Neuronal stem cell (in vitro differentiated cells): ENCODE data around the gene PLA2G4B.

Experiments used
- DNase-seq: peaks from one replicate; pipeline ENCODE4 v3.0.0-alpha.2; 2013; ENCODE audit warnings: low spot score
- H2AFZ ChIP-seq: one replicate; pipeline ENCODE4 v1.6.1; 2013; ENCODE audit warnings: mild to moderate bottlenecking, low read length, inconsistent platforms
- H2AK5ac ChIP-seq: 2 replicates; pipeline ENCODE4 v1.6.1; 2013; ENCODE audit warnings: low read depth, mild to moderate bottlenecking, inconsistent platforms, low read length, moderate library complexity, mixed read lengths
- H2BK120ac ChIP-seq: 2 replicates; pipeline ENCODE4 v1.6.1; 2013; ENCODE audit warnings: low read depth, mild to moderate bottlenecking, inconsistent platforms, low read length, moderate library complexity, mixed read lengths
- H2BK12ac ChIP-seq: one replicate; pipeline ENCODE4 v1.6.1; 2013; ENCODE audit warnings: low read length, inconsistent platforms
- H2BK15ac ChIP-seq: 2 replicates; pipeline ENCODE4 v1.6.1; 2013; ENCODE audit warnings: mild to moderate bottlenecking, low read length, inconsistent platforms, mixed read lengths
- H2BK5ac ChIP-seq: one replicate; pipeline ENCODE4 v1.6.1; 2013; ENCODE audit warnings: inconsistent platforms, mild to moderate bottlenecking, low read length, moderate library complexity
- H3K14ac ChIP-seq: one replicate; pipeline ENCODE4 v1.6.1; 2013; ENCODE audit warnings: low read length, inconsistent platforms
- H3K18ac ChIP-seq: 2 replicates; pipeline ENCODE4 v1.6.1; 2013; ENCODE audit warnings: low read length, inconsistent platforms
- H3K23ac ChIP-seq: 2 replicates; pipeline ENCODE4 v1.6.1; 2013; ENCODE audit warnings: low read depth, mild to moderate bottlenecking, mixed read lengths, low read length, inconsistent platforms; ENCODE audit not compliant: poor library complexity
- H3K27ac ChIP-seq: replicated peaks from 3 replicates; pipeline ENCODE4 v1.5.1; 2013; ENCODE audit warnings: low read length, inconsistent platforms
- H3K27me3 ChIP-seq, 3 experiments: 2 replicates each; pipeline ENCODE4 v1.6.1; 2013; ENCODE audit warnings: low read length in 3 of 3, mild to moderate bottlenecking in 2 of 3, inconsistent platforms in 1 of 3, low read depth in 1 of 3, mixed read lengths in 1 of 3, moderate library complexity in 1 of 3; ENCODE audit not compliant: control insufficient read depth in 3 of 3, insufficient read depth in 3 of 3
- H3K36me3 ChIP-seq, 2 donors: replicated peaks in 1 of 2; 2 replicates each; pipeline ENCODE4 v1.6.1; 2013; ENCODE audit warnings: low read length in 2 of 2; ENCODE audit not compliant: control insufficient read depth in 2 of 2, insufficient read depth in 2 of 2
- H3K4ac ChIP-seq: 2 replicates; pipeline ENCODE4 v1.6.1; 2013; ENCODE audit warnings: inconsistent platforms, mild to moderate bottlenecking, low read length, moderate library complexity
- H3K4me1 ChIP-seq, 2 donors: 1 replicate in 1 of 2; 2 replicates in 1 of 2; pipeline ENCODE4 v1.6.1; 2013; ENCODE audit warnings: low read length in 2 of 2, low read depth in 1 of 2; ENCODE audit not compliant: control insufficient read depth in 2 of 2, insufficient read depth in 1 of 2
- H3K4me2 ChIP-seq: one replicate; pipeline ENCODE4 v1.6.1; 2013; ENCODE audit warnings: mild to moderate bottlenecking, low read length, inconsistent platforms; ENCODE audit not compliant: insufficient read depth, poor library complexity, severe bottlenecking
- H3K4me3 ChIP-seq, 2 donors: 2 replicates each; pipeline ENCODE4 v1.5.1; 2013; ENCODE audit warnings: low read length in 2 of 2, mild to moderate bottlenecking in 2 of 2, inconsistent platforms in 1 of 2, moderate library complexity in 1 of 2
- H3K79me1 ChIP-seq: one replicate; pipeline ENCODE4 v1.6.1; 2013; ENCODE audit warnings: low read depth, mild to moderate bottlenecking, inconsistent platforms, low read length, moderate library complexity
- H3K9ac ChIP-seq: one replicate; pipeline ENCODE4 v1.6.1; 2013; ENCODE audit warnings: mild to moderate bottlenecking, low read depth, low read length, inconsistent platforms; ENCODE audit not compliant: poor library complexity
- H3K9me3 ChIP-seq, 2 donors: replicated peaks in 1 of 2; 2 replicates each; pipeline versions ENCODE3 to v1.6.1; 2013; ENCODE audit warnings: low read length in 2 of 2, mild to moderate bottlenecking in 2 of 2, inconsistent platforms in 1 of 2, low read depth in 1 of 2, mixed read lengths in 1 of 2, moderate library complexity in 1 of 2; ENCODE audit not compliant: control insufficient read depth in 2 of 2, insufficient read depth in 1 of 2
- H4K8ac ChIP-seq: one replicate; pipeline ENCODE4 v1.6.1; 2013; ENCODE audit warnings: low read depth, mild to moderate bottlenecking, inconsistent platforms, low read length, moderate library complexity
- H4K91ac ChIP-seq: one replicate; pipeline ENCODE4 v1.6.1; 2013; ENCODE audit warnings: low read length, low read depth, mild to moderate bottlenecking, inconsistent platforms; ENCODE audit not compliant: poor library complexity
- WGBS, 2 donors: extraction: QIAGEN DNeasy Blood & Tissue Kit; methylation state at CpG; one replicate each; pipeline ENCODE4 v1.1.7; 2013; ENCODE audit warnings: missing lambda C conversion rate in 2 of 2, mixed read lengths in 1 of 2; ENCODE audit not compliant: insufficient read length in 2 of 2, insufficient replicate concordance in 1 of 2; ENCODE audit errors: extremely low coverage in 2 of 2; 5-methylcytosine and 5-hydroxymethylcytosine counted together

The PLA2G4B gene

GRCh38 chr15:41869770-41870688 is 31.4 kb downstream of the PLA2G4B start:
- Histone ChIP-seq H3K36me3 (no peaks in the 10 kb centered on the region), H2AK5ac (peak overlapping the region; percentile 91), H2BK12ac (peak overlapping the region; percentile 82), H3K4ac (peak overlapping the region; percentile 86), H3K9me3 (no peaks in the 10 kb centered on the region), H2AFZ (no peak overlapping the region), H3K4me1 (peaks cover 14 to 22% of the 10 kb centered on the region in 2 donors), H3K4me3 (no peak overlapping the region), H2BK15ac (peak overlapping the region; percentile 81), H3K9ac (peak overlapping the region; percentile 65), H4K91ac (peak overlapping the region; percentile 75), H4K8ac (peak overlapping the region; percentile 23), H2BK120ac (no peak overlapping the region), H3K27ac (no peak overlapping the region), H2BK5ac (peak overlapping the region; percentile 71), H3K14ac (peak overlapping the region; percentile 77), H3K79me1 (no peaks in the 10 kb centered on the region), H3K4me2 (no peak overlapping the region), H3K18ac (peak overlapping the region; percentile 62), H3K23ac (peak overlapping the region; percentile 75), H3K27me3 (peaks cover 0 to 8% (median 0%) of the 10 kb centered on the region in 3 experiments)
- DNase-seq: no peak
- WGBS, 2 donors: no CpG with 5 or more reads among the region's 42 CpGs

DNA sequence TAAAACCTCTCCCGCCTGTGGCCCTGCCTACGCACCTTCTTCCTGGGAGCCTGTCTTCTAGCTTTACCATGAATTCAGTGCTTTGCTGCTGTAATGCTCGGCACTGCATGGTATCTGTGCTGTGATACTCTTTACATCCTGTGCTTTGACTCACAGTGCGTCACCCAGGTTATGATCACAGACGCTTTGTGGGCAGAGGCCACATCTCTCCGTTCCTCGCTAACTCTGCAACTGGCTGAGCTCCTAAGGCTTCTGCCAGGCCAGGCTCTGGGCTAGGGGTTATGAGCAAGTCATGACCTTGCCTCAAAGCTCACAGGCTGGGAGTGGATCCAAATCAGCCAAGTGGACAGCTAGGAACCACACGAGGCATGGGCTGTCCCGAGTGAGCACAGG is 32.0 kb downstream of the PLA2G4B start:
- WGBS, 2 donors: no CpG with 5 or more reads among the region's 9 CpGs
- no peak overlapping the region for H3K4me3 ChIP-seq

DNA sequence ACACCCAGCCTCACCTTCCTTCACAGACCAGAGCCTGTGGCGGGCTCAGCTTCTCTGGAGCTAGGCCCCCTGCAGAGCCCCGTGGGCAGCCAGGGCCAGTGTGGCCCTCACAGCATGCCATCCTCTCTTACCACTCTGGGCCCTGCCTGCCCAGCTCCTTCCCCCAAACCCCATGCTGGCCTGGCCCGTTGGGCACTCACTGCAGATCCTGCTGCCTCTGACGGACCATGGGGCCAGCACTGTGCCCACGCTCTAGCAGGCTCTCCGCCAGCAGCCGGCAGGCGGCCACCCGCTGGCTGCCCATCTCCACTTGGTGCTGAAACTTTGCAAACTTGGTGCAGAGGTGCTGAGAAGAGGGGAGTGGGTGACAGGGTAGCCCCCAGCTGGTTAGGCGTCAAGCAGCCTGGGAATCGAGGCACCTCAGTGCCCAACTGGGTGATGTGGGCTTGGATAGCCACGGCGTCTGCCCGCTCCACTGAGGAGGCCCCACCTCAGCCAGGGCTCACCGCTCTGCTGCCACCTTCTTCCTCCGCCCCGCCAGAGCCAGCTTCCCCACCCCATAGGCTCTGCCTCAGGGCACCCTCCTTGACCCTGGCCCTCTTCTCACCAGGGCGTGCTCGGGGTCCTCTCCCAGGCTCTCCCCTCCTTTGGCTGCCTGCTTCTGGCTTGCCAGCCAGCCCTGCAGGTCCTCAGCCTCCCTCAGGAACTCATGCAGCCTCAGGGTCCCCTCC is 32.7 kb downstream of the PLA2G4B start:
- H3K18ac ChIP-seq: peak overlapping the region; percentile 67
- peak overlapping the region; percentile 52 for H3K9ac ChIP-seq
- no peak overlapping the region for H4K8ac ChIP-seq
- H3K4ac ChIP-seq: no peak overlapping the region
- peak overlapping the region; percentile 25 for H3K23ac ChIP-seq
- peak overlapping the region; percentile 45 for H2BK5ac ChIP-seq
- H2BK15ac ChIP-seq: peak overlapping the region; percentile 55
- H2BK12ac ChIP-seq: no peak overlapping the region
- no peak overlapping the region for H3K4me2 ChIP-seq
- H4K91ac ChIP-seq: no peak overlapping the region
- no peaks in the 10 kb centered on the region for H3K36me3 ChIP-seq
- H2BK120ac ChIP-seq: no peak overlapping the region
- H3K79me1 ChIP-seq: no peaks in the 10 kb centered on the region
- peaks cover 0 to 8% (median 2%) of the 10 kb centered on the region in 3 experiments for H3K27me3 ChIP-seq
- no peak for DNase-seq
- H3K27ac ChIP-seq: no peak overlapping the region
- H3K4me3 ChIP-seq: no peak overlapping the region
- peaks cover 7 to 17% of the 10 kb centered on the region in 2 donors for H3K4me1 ChIP-seq
- H3K14ac ChIP-seq: no peak overlapping the region
- H3K9me3 ChIP-seq: no peaks in the 10 kb centered on the region
- H2AK5ac ChIP-seq: peak overlapping the region; percentile 79
- WGBS, 2 donors: no CpG with 5 or more reads among the region's 19 CpGs
- H2AFZ ChIP-seq: no peak overlapping the region

More for the DNA sequence above, 32.0 kb downstream of the PLA2G4B start:
- no peak overlapping the region for H4K8ac ChIP-seq
- peaks cover 0 to 8% (median 2%) of the 10 kb centered on the region in 3 experiments for H3K27me3 ChIP-seq
- H3K23ac ChIP-seq: no peak overlapping the region
- H2AK5ac ChIP-seq: peak overlapping the region; percentile 79
- peak overlapping the region; percentile 46 for H2BK15ac ChIP-seq
- no peak overlapping the region for H3K14ac ChIP-seq
- H2BK12ac ChIP-seq: no peak overlapping the region
- H3K4me2 ChIP-seq: no peak overlapping the region
- no peak overlapping the region for H3K4ac ChIP-seq
- no peaks in the 10 kb centered on the region for H3K9me3 ChIP-seq
- H3K27ac ChIP-seq: no peak overlapping the region
- H3K9ac ChIP-seq: no peak overlapping the region
- no peak overlapping the region for H2BK120ac ChIP-seq
- H3K18ac ChIP-seq: no peak overlapping the region
- H3K36me3 ChIP-seq: no peaks in the 10 kb centered on the region
- H2BK5ac ChIP-seq: peak overlapping the region; percentile 71
- no peaks in the 10 kb centered on the region for H3K79me1 ChIP-seq
- DNase-seq: no peak
- no peak overlapping the region for H4K91ac ChIP-seq
- peaks cover 13 to 21% of the 10 kb centered on the region in 2 donors for H3K4me1 ChIP-seq
- H2AFZ ChIP-seq: no peak overlapping the region
